GM12873 (cell line): Measurements from ENCODE around the gene SNX20.

Experiments used
- TF ChIP-seq, protein P1 (sequence below): IDR thresholded peaks from 2 replicates; pipeline ENCODE4 v1.5.1; 2012; ENCODE audit warnings: low read depth, mild to moderate bottlenecking, moderate library complexity, low read length, control low read depth; ENCODE audit not compliant: insufficient read depth; ENCODE audit errors: missing control alignments

Gene SNX20

GRCh38 chr16:50718761-50719400 lies 37.8 kb upstream of the SNX20 start:
- TF ChIP-seq, protein P1, sequence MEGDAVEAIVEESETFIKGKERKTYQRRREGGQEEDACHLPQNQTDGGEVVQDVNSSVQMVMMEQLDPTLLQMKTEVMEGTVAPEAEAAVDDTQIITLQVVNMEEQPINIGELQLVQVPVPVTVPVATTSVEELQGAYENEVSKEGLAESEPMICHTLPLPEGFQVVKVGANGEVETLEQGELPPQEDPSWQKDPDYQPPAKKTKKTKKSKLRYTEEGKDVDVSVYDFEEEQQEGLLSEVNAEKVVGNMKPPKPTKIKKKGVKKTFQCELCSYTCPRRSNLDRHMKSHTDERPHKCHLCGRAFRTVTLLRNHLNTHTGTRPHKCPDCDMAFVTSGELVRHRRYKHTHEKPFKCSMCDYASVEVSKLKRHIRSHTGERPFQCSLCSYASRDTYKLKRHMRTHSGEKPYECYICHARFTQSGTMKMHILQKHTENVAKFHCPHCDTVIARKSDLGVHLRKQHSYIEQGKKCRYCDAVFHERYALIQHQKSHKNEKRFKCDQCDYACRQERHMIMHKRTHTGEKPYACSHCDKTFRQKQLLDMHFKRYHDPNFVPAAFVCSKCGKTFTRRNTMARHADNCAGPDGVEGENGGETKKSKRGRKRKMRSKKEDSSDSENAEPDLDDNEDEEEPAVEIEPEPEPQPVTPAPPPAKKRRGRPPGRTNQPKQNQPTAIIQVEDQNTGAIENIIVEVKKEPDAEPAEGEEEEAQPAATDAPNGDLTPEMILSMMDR, result no peak

- TF ChIP-seq, protein P1, result no peak
Measured at GRCh38 chr16:50718061-50718760, 37.1 kb upstream of the SNX20 start.

- TF ChIP-seq, protein P1, result no peak
Measured at GRCh38 chr16:50717494-50717893, 36.4 kb upstream of the SNX20 start.

- TF ChIP-seq, protein P1, result no peak
Measured at GRCh38 chr16:50717091-50717490, 36.0 kb upstream of the SNX20 start.

GRCh38 chr16:50712956-50713355 lies 31.8 kb upstream of the SNX20 start:
- TF ChIP-seq, protein P1, result no peak

DNA sequence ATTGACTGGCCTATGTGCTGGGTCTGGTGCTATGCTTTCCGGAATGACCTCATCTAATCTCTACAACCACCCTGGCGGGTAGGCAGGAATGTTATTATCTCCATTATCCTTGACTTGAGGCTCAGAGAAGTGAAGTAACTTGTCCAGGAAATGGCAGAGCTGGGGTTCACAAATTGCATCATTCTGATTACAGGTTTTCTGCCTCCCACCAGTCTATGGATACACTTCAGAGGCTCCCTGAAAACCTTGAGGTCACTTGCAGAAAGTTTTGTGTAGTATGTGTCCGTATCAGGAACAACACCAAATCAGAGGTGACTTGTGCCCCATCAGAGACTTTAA lies 31.4 kb upstream of the SNX20 start:
- TF ChIP-seq, protein P1, result no peak

DNA sequence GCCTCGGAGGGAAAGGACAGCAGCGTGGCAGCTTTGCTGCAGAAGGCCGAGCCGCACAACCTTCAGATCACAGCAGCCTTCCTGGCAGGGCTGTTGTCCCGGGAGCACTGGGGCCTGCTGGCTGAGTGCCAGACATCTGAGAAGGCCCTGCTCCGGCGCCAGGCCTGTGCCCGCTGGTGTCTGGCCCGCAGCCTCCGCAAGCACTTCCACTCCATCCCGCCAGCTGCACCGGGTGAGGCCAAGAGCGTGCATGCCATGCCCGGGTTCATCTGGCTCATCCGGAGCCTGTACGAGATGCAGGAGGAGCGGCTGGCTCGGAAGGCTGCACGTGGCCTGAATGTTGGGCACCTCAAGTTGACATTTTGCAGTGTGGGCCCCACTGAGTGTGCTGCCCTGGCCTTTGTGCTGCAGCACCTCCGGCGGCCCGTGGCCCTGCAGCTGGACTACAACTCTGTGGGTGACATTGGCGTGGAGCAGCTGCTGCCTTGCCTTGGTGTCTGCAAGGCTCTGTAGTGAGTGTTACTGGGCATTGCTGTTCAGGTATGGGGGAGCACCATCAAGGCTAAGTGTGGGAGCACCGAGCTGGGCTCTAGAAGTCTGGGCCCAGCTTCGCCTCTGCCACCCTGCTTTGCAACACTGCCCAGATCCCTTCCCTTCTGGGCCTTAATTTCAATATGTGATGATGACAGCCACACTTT lies 30.9 kb upstream of the SNX20 start:
- TF ChIP-seq, protein P1, result no peak
